HTR-8/SVneo (cell line): ENCODE results near the gene RUNDC1.
"Not testable (repeated sequence)": the region's sequence is repeated elsewhere in the genome, so short reads cannot be mapped to it uniquely, and the experiment has no call there.

ENCODE experiments used
- DNase-seq: peaks from one replicate; pipeline ENCODE4 v3.0.0; 2011; ENCODE audit warnings: low spot score, mixed read lengths; ENCODE audit not compliant: insufficient read length
- FAIRE-seq: peaks from 2 replicates; lab custom pipeline; 2011; peaks lifted over from hg19 to GRCh38; lab: Jason Lieb, UNC

RUNDC1 gene

GRCh38 chr17:42989726-42990652 is 9.6 kb downstream of the RUNDC1 start:
- FAIRE-seq (peak; percentile 4), DNase-seq (no peak)

GRCh38 chr17:42991471-42991870 is 11.1 kb downstream of the RUNDC1 start:
- no peak for FAIRE-seq
- no peak for DNase-seq

GRCh38 chr17:42992872-42993271 is 12.5 kb downstream of the RUNDC1 start:
- DNase-seq, result no peak
- FAIRE-seq, result peak; percentile 54

GRCh38 chr17:42993913-42994312 is 13.5 kb downstream of the RUNDC1 start:
- not testable (repeated sequence) for DNase-seq, FAIRE-seq

- DNase-seq, result no peak
- no peak for FAIRE-seq
Observed at GRCh38 chr17:42997390-42997983, 17.1 kb downstream of the RUNDC1 start.

GRCh38 chr17:42997984-42998938 is 17.9 kb downstream of the RUNDC1 start, which contains the start of gene RPL27:
Gene RPL27, plus strand, starts transcription at chr17:42998419. Its CDS starts 332 bp downstream, at chr17:42998751.
- peak; percentile 98 for FAIRE-seq
- DNase-seq, result peak; percentile 98

GRCh38 chr17:42999003-42999525 is 18.7 kb downstream of the RUNDC1 start:
- no peak for DNase-seq
- no peak for FAIRE-seq

GRCh38 chr17:43000894-43001293 is 20.5 kb downstream of the RUNDC1 start:
- not testable (repeated sequence) for FAIRE-seq, DNase-seq

- DNase-seq (no peak), FAIRE-seq (no peak)
Observed at GRCh38 chr17:43003542-43004172, 23.3 kb downstream of the RUNDC1 start.

GRCh38 chr17:43006639-43007551 is 26.5 kb downstream of the RUNDC1 start, which contains the start of gene IFI35:
Gene IFI35, plus strand, starts transcription at chr17:43006784. Its CDS starts 164 bp downstream, at chr17:43006948.
- no peak for FAIRE-seq
- DNase-seq, result peak; percentile 90

- no peak for DNase-seq
- no peak for FAIRE-seq
Observed at GRCh38 chr17:43010667-43011308, 30.4 kb downstream of the RUNDC1 start.

GRCh38 chr17:43011728-43012472 is 31.5 kb downstream of the RUNDC1 start:
- no peak for DNase-seq
- peak; percentile 57 for FAIRE-seq

GRCh38 chr17:43013296-43013695 is 32.9 kb downstream of the RUNDC1 start:
- DNase-seq, result no peak
- peak; percentile 57 for FAIRE-seq

- DNase-seq (no peak), FAIRE-seq (no peak)
Observed at GRCh38 chr17:43014020-43014648, 33.8 kb downstream of the RUNDC1 start.

GRCh38 chr17:43014649-43015542 is 34.5 kb downstream of the RUNDC1 start:
- peak; percentile 9 for FAIRE-seq
- no peak for DNase-seq

- no peak for FAIRE-seq
- no peak for DNase-seq
Observed at GRCh38 chr17:43015579-43015978, 35.2 kb downstream of the RUNDC1 start.
